ENCODE results near the gene AFAP1. TPM values are rescaled to one million over a fixed set of nuclear protein-coding genes. Genes with fewer than 3 reads are reported as not detected.

The AFAP1 gene
- total RNA-seq, 1 experiment from 2014 or later, result 42.1 TPM

- no peak for TF ChIP-seq EZH2 (IDR thresholded peaks at IDR 0.05; ENCODE audit: low read length, unreplicated experiment)
- no peak for TF ChIP-seq CTCF (conservative IDR thresholded peaks at IDR 0.05; ENCODE audit: low read depth, low read length)
- no peak overlapping the region for H3K4me3 ChIP-seq (ENCODE audit: low read length)
- H3F3A ChIP-seq (ENCODE audit: low read length, unreplicated experiment), result no peaks in the 10 kb centered on the region
- no TSS peak for BruUV-seq (replicated peaks)
- no peak for ATAC-seq
- no peaks in the 10 kb centered on the region for H3K36me3 ChIP-seq (ENCODE audit: low read depth, low read length)
- H3K27me3 ChIP-seq (ENCODE audit: low read length), result no peaks in the 10 kb centered on the region
- no peak overlapping the region for H3K4me2 ChIP-seq (ENCODE audit: low read length)
- no peak overlapping the region for H3K9ac ChIP-seq (ENCODE audit: low read length)
- intact Hi-C loops (cut with micrococcal nuclease), result no loop called here
- no peaks in the 10 kb centered on the region for H3K9me3 ChIP-seq (ENCODE audit: low read length)
- H3K4me1 ChIP-seq (ENCODE audit: insufficient read depth, low read length), result peaks cover 27% of the 10 kb centered on the region
- POLR2A ChIA-PET (ENCODE audit: unreplicated experiment), result no interaction called here
- CTCF ChIA-PET, result no interaction called here
- H4K20me1 ChIP-seq (ENCODE audit: low read length), result no peaks in the 10 kb centered on the region
- H2AFZ ChIP-seq (ENCODE audit: low read length), result no peak overlapping the region
- H3K9me2 ChIP-seq (replicated peaks; ENCODE audit: low read length), result no peaks in the 10 kb centered on the region
- no peak for DNase-seq
- no peaks in the 10 kb centered on the region for H3K79me2 ChIP-seq (ENCODE audit: low read length)
- H3K27ac ChIP-seq (ENCODE audit: low read length), result no peak overlapping the region
These were observed 42.2 kb upstream of the AFAP1 start for GRCh38 chr4:7981738-7982394.

- Histone ChIP-seq H3K4me1 (ENCODE audit: insufficient read depth, low read length) (peaks cover 27% of the 10 kb centered on the region), H3F3A (ENCODE audit: low read length, unreplicated experiment) (no peaks in the 10 kb centered on the region), H4K20me1 (ENCODE audit: low read length) (no peaks in the 10 kb centered on the region), H3K4me2 (ENCODE audit: low read length) (no peak overlapping the region), H2AFZ (ENCODE audit: low read length) (no peak overlapping the region), H3K27me3 (ENCODE audit: low read length) (no peaks in the 10 kb centered on the region), H3K9ac (ENCODE audit: low read length) (no peak overlapping the region), H3K9me3 (ENCODE audit: low read length) (no peaks in the 10 kb centered on the region), H3K79me2 (ENCODE audit: low read length) (no peaks in the 10 kb centered on the region), H3K4me3 (ENCODE audit: low read length) (no peak overlapping the region), H3K36me3 (ENCODE audit: low read depth, low read length) (no peaks in the 10 kb centered on the region), H3K9me2 (replicated peaks; ENCODE audit: low read length) (no peaks in the 10 kb centered on the region), H3K27ac (ENCODE audit: low read length) (peak overlapping the region; percentile 90)
- BruUV-seq (replicated peaks), result no TSS peak
- DNase-seq, result peak; percentile 55
- ChIA-PET CTCF (no interaction called here), POLR2A (ENCODE audit: unreplicated experiment) (no interaction called here)
- ATAC-seq, result no peak; the same call in 1 of the 2 replicates
- intact Hi-C loops (cut with micrococcal nuclease), result no loop called here
- no peak for TF ChIP-seq EZH2phosphoT487 (IDR thresholded peaks at IDR 0.05; ENCODE audit: borderline replicate concordance, low read length)
- TF ChIP-seq EZH2 (IDR thresholded peaks at IDR 0.05; ENCODE audit: low read length, unreplicated experiment), result no peak
These were observed 40.4 kb upstream of the AFAP1 start for GRCh38 chr4:7980036-7980435.

GRCh38 chr4:7979652-7979968 lies 39.9 kb upstream of the AFAP1 start:
- POLR2A ChIA-PET (ENCODE audit: unreplicated experiment), result no interaction called here
- H3K4me3 ChIP-seq (ENCODE audit: low read length), result no peak overlapping the region
- H3K27ac ChIP-seq (ENCODE audit: low read length), result peak overlapping the region; percentile 90
- CTCF ChIA-PET, result no interaction called here
- DNase-seq (no peak), ATAC-seq (no peak)
- H3K9me3 ChIP-seq (ENCODE audit: low read length), result no peaks in the 10 kb centered on the region
- H2AFZ ChIP-seq (ENCODE audit: low read length), result no peak overlapping the region
- H3K4me1 ChIP-seq (ENCODE audit: insufficient read depth, low read length), result peaks cover 27% of the 10 kb centered on the region
- H3K79me2 ChIP-seq (ENCODE audit: low read length), result no peaks in the 10 kb centered on the region
- H3K9me2 ChIP-seq (replicated peaks; ENCODE audit: low read length), result no peaks in the 10 kb centered on the region
- H3K36me3 ChIP-seq (ENCODE audit: low read depth, low read length), result no peaks in the 10 kb centered on the region
- intact Hi-C loops (cut with micrococcal nuclease), result loop anchor here (2.0 kb wide), 1 partner anchor 43 kb away; no protein-coding TSS in a partner anchor
- H3K4me2 ChIP-seq (ENCODE audit: low read length), result no peak overlapping the region
- no TSS peak for BruUV-seq (replicated peaks)
- no peak for TF ChIP-seq EZH2 (IDR thresholded peaks at IDR 0.05; ENCODE audit: low read length, unreplicated experiment)
- no peak for TF ChIP-seq EZH2phosphoT487 (IDR thresholded peaks at IDR 0.05; ENCODE audit: borderline replicate concordance, low read length)
- no peak for TF ChIP-seq CTCF (conservative IDR thresholded peaks at IDR 0.05; ENCODE audit: low read depth, low read length)
- H3K9ac ChIP-seq (ENCODE audit: low read length), result no peak overlapping the region
- no peaks in the 10 kb centered on the region for H4K20me1 ChIP-seq (ENCODE audit: low read length)
- no peaks in the 10 kb centered on the region for H3F3A ChIP-seq (ENCODE audit: low read length, unreplicated experiment)
- H3K27me3 ChIP-seq (ENCODE audit: low read length), result no peaks in the 10 kb centered on the region
